Measurements from ENCODE around the gene PINLYP.
A peak's percentile ranks its signal among the peaks of the same experiment; 100 is the strongest.

The PINLYP gene

DNA sequence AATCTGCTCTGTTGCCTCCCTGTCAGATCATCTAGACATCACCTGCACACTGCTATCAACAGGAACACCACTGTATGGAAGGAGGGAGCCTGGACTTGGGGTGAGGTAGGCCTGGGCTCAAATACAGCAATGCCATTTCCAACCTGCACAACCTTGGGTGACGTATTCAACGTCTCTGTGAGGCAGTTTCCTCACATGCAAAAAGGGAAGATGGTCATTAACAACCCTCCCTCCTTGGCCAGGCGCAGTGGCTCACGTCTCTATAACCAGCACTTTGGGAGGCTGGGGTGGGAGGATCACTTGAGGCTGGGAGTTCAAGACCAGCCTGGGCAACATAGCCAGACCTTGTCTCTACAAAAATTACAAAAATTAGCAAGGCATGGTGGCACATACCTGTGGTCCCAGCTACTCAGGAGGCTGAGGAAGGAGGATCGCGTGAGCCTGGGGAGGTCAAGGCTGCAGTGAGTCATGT, 13.3 kb upstream of the PINLYP start:
- Histone ChIP-seq H3K36me3 (ENCODE audit: control insufficient read depth, insufficient read depth, low read length) (peaks cover 8% of the 10 kb centered on the region), H3K27me3 (replicated peaks; ENCODE audit: control insufficient read depth, insufficient read depth, low read length) (no peaks in the 10 kb centered on the region), H3K4me3 (replicated peaks; ENCODE audit: low read depth, low read length) (no peak overlapping the region)
- TF ChIP-seq, protein P1, sequence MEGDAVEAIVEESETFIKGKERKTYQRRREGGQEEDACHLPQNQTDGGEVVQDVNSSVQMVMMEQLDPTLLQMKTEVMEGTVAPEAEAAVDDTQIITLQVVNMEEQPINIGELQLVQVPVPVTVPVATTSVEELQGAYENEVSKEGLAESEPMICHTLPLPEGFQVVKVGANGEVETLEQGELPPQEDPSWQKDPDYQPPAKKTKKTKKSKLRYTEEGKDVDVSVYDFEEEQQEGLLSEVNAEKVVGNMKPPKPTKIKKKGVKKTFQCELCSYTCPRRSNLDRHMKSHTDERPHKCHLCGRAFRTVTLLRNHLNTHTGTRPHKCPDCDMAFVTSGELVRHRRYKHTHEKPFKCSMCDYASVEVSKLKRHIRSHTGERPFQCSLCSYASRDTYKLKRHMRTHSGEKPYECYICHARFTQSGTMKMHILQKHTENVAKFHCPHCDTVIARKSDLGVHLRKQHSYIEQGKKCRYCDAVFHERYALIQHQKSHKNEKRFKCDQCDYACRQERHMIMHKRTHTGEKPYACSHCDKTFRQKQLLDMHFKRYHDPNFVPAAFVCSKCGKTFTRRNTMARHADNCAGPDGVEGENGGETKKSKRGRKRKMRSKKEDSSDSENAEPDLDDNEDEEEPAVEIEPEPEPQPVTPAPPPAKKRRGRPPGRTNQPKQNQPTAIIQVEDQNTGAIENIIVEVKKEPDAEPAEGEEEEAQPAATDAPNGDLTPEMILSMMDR (IDR thresholded peaks at IDR 0.05; ENCODE audit: insufficient read depth, low read length, poor library complexity, severe bottlenecking): no peak
- no peak for DNase-seq (ENCODE audit: extremely low read depth, insufficient read length)

DNA sequence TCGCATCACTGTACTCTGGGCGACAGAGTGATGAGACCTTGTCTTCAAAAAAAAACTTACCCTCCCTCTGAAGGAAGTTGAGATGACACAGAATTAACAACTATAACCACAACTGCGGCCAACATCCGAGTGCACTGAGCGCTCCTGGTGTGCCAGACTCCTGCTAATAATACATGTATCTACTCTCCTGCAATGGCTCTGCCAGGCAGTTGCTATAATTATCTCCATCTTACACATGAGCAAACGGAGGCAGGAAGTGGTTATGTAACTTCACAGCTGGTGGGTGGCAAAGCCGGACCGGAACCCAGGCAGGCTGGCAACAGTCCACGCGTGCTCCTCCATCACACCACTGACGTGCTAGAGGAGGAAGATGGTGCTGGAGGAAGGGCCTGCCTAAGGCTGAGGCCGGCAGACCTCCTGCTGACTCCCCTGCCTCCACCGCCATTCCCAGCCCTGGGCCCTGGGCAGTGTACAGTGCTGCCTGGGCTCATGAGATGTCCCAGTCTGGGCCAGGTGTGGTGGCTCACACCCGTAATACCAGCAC, 12.8 kb upstream of the PINLYP start:
- H3K4me3 ChIP-seq (replicated peaks; ENCODE audit: low read depth, low read length): no peak overlapping the region
- DNase-seq (ENCODE audit: extremely low read depth, insufficient read length): peak; percentile 84
- peaks cover 8% of the 10 kb centered on the region for H3K36me3 ChIP-seq (ENCODE audit: control insufficient read depth, insufficient read depth, low read length)
- TF ChIP-seq, protein P1 (IDR thresholded peaks at IDR 0.05; ENCODE audit: insufficient read depth, low read length, poor library complexity, severe bottlenecking): no peak
- H3K27me3 ChIP-seq (replicated peaks; ENCODE audit: control insufficient read depth, insufficient read depth, low read length): no peaks in the 10 kb centered on the region

DNA sequence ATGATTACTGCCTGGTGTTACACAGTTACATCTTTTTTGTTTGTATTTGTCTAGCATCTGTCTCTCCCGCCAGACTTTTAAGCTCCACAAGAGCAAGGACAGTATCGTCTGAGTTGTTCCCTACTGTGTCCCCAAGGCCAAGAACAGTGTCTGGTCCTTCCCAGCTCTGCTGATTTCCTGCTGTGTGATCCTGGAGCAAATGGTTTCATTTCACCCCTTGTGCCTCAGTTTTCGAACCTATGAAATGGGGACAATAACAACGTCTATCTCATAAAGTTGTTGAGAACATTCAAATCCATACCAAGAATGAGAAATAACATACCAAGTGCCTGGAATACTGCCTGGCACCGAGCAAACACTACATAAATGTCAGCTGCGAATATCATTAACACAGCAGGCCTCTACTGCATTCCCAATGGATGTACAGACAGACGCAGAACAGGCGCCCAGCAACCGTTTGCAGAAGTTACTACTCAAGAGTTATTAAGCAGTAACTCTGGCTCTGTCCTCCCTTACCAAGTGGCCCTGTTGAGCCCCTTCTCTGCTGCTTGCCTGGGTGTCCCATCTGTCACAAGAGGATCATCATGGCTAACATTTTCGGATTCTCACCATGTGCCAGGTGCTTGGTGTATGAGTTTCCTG, 11.7 kb upstream of the PINLYP start:
- TF ChIP-seq, protein P1 (IDR thresholded peaks at IDR 0.05; ENCODE audit: insufficient read depth, low read length, poor library complexity, severe bottlenecking): no peak
- H3K4me3 ChIP-seq (replicated peaks; ENCODE audit: low read depth, low read length): no peak overlapping the region
- DNase-seq (ENCODE audit: extremely low read depth, insufficient read length): no peak
- H3K36me3 ChIP-seq (ENCODE audit: control insufficient read depth, insufficient read depth, low read length): peaks cover 8% of the 10 kb centered on the region
- H3K27me3 ChIP-seq (replicated peaks; ENCODE audit: control insufficient read depth, insufficient read depth, low read length): no peaks in the 10 kb centered on the region

DNA sequence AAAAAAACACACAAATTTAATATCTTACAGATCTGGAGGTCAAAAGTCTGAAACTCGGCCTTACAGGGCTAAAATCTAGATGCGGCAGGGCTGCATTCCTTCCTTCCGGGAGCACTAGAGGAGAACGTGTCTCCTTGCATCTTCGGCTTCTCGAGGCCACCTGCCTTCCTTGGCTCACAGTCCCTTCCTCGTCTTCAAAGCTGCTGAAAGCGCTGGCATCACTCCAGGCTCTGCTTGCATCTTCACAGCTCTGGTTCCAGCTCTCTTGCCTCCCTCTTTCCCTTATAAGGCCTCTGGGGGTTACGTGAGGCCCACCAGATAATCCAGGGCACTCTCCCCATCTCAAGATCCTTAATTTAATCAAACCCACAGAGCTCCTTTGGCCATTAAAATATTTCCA, 10.8 kb upstream of the PINLYP start:
- no peak overlapping the region for H3K4me3 ChIP-seq (replicated peaks; ENCODE audit: low read depth, low read length)
- no peaks in the 10 kb centered on the region for H3K27me3 ChIP-seq (replicated peaks; ENCODE audit: control insufficient read depth, insufficient read depth, low read length)
- H3K36me3 ChIP-seq (ENCODE audit: control insufficient read depth, insufficient read depth, low read length): peaks cover 8% of the 10 kb centered on the region
- DNase-seq (ENCODE audit: extremely low read depth, insufficient read length): no peak
- TF ChIP-seq, protein P1 (IDR thresholded peaks at IDR 0.05; ENCODE audit: insufficient read depth, low read length, poor library complexity, severe bottlenecking): no peak

DNA sequence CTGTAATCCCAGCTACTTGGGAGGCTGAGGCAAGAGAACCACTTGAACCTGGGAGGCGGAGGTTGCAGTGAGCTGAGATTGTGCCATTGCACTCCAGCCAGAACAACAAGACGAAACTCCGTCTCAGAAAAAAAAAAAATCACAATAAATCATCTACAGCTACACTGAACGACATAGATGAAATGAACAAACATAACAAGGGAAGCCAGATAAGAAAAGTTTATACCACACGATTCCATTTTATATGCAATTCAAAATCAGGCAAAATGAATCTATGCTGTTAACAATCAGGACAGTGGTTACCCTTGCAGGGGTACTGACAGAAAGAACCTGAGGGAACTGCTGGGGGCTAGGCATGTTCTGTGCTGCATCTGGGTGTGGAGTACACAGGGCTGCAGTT, 5.9 kb upstream of the PINLYP start:
- Histone ChIP-seq H3K36me3 (ENCODE audit: control insufficient read depth, insufficient read depth, low read length) (no peaks in the 10 kb centered on the region; the same call in 1 of the 2 replicates), H3K4me3 (replicated peaks; ENCODE audit: low read depth, low read length) (no peak overlapping the region), H3K27me3 (replicated peaks; ENCODE audit: control insufficient read depth, insufficient read depth, low read length) (no peaks in the 10 kb centered on the region)
- TF ChIP-seq, protein P1 (IDR thresholded peaks at IDR 0.05; ENCODE audit: insufficient read depth, low read length, poor library complexity, severe bottlenecking): no peak
- no peak for DNase-seq (ENCODE audit: extremely low read depth, insufficient read length)

Data from GM06990 (cell line).